ENCODE data around the gene MMEL1. TPM values are rescaled to one million over a fixed set of nuclear protein-coding genes. Genes with fewer than 3 reads are reported as not detected.
A peak's percentile ranks its signal among the peaks of the same experiment; 100 is the strongest.
"Not testable (repeated sequence)": the region's sequence is repeated elsewhere in the genome, so short reads cannot be mapped to it uniquely, and the experiment has no call there.

The MMEL1 gene
- total RNA-seq, 2 donors from 2014 or later = 0.47 to 0.68 TPM

DNA sequence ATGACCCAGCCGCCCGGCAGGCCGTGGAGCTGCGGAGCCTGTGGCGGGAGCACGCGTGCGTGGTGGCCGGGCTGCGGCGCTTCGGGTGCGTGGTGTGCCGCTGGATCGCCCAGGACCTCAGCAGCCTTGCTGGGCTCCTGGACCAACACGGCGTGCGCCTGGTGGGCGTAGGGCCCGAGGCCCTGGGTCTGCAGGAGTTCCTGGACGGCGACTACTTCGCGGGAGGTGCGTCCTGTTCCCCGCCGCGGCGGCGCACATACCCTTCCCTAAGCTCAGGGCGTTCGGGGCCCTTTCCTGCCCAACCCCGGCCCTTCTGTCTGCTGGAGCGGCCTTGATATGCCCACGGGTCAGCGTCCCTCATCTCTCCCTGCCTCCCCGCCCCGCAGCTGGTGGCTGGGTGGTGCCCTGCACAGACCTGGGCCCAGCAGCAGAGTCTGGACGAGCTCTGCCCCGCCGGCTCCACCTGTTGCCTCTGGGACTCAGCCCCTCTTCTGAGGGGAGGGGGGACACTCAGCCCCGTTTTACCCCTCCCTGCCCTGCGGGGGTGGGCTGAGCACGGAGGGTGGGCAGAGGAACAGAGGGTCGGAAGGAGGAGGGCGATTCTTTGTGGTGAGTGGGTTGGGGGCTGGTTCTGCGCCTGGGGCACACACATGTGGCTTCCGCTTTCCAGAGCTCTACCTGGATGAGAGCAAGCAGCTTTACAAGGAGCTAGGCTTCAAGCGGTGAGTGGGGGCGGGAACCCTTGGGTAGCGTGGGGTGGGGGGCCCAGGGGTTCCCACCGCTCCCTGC lies 45.6 kb downstream of the MMEL1 start:
- intact Hi-C loops (cut with DNase I) = loop anchor here in 1 of 2 donors (5.0 kb wide), 1 partner anchor 50 kb away; no protein-coding TSS in a partner anchor
- ATAC-seq = peak in 1 of 2 donors; percentile 0
- DNase-seq = no peak

GRCh38 chr1:2586154-2587070 lies 46.4 kb downstream of the MMEL1 start, which contains the start of gene PRXL2B:
TSS of gene PRXL2B (plus strand) at chr1:2586777. CDS start at chr1:2586886, 109 bp downstream.
- intact Hi-C loops (cut with DNase I) = loop anchor here in 1 of 2 donors (5.0 kb wide), 1 partner anchor 51 kb away; no protein-coding TSS in a partner anchor
- ATAC-seq (peak; percentile 93), DNase-seq (peak; percentile 99)

DNA sequence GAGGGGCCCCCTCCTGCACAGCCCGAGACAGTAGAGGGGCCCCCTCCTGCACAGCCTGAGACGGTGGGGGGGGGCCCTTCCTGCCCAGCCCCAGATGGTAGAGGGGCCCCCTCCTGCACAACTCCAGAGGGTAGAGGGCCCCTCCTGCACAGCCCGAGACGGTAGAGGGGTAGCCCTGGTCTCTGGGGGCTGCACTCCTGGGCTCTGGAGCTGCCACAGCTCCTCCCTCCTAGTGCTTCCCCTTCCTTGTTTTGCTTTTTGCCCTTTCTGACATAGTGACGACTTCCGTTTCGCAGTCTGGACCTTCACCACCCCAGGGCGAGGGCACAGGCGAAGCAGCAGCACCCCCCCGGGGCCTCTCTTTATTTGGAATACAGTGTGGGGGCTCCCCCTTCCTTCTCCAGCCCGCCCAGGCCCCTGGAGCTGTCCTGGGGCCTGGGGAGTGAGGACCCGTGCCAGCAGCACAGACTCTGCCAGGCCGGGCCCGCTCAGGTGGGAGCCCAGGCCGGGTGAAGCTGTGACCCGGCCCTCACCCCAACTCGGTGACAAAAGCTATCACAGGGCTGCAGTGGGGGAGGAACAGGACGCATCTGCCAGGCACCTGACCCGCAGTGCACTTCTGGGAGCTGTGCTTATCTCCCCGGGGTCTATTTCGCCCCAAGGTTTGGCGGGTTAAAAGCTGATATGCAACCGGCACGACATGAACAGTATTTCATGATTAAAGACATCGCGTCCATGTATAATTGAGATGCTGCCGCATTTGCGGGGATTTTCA lies 47.3 kb downstream of the MMEL1 start:
- intact Hi-C loops (cut with DNase I) = loop anchor here in 1 of 2 donors (5.0 kb wide), 1 partner anchor 52 kb away; no protein-coding TSS in a partner anchor
- ATAC-seq (peak; percentile 45 to 46), DNase-seq (peak; percentile 75)

- intact Hi-C loops (cut with DNase I) = loop anchor here in 1 of 2 donors (5.0 kb wide), 1 partner anchor 52 kb away; no protein-coding TSS in a partner anchor
- peak; percentile 18 for DNase-seq
- ATAC-seq = no peak
These were observed 48.0 kb downstream of the MMEL1 start for GRCh38 chr1:2584686-2585317.

DNA sequence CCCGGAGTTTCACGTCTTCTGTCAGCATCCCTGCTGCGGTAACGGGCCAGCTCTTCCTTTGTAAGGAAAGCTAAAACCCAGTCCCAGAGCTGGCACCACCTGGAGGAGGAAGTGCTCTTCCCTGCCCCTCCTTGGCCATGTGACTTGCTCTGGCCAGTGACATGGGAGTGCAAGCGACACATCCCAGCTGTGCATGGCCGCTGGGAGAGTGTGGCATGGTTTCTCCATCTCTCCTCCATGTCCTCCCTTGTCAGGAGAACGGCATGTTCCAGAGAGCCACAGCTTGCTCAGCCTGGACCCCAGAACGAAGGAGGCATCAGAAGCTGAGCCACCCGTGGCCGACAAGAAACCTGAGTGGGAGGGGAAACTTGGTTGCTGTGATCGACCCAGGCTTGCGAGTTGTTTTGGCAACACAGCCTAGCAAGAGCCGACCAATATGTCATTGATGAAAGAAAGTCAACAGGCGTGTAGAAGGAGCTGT lies 48.9 kb downstream of the MMEL1 start:
- no peak for ATAC-seq
- intact Hi-C loops (cut with DNase I) = no loop called here
- DNase-seq = peak; percentile 12

DNA sequence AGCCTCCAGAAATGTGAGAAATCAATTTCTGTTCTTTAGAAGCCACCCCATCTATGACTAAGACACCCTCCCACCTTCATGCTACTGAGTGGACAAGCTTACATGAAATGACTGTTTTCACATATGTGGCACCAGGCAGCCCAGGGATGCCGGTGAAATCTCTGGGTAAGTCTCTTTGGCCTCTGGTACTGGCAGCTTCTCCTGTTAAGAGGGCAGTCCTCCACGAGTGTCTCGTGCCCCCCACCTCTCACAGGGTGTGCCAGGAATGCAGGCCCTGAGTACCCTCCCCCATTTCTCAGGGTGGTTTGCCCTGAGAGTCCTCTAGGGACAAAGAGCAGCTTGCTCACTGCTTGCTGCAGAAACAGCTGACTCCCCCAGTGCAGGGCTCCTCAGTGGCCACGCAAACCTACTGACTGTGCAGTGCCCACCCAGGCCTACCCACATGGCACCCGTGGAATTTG lies 49.5 kb downstream of the MMEL1 start:
- peak; percentile 7 for DNase-seq
- intact Hi-C loops (cut with DNase I) = no loop called here

GRCh38 chr1:2582391-2582790 lies 50.4 kb downstream of the MMEL1 start:
- ATAC-seq (no peak), DNase-seq (no peak)
- intact Hi-C loops (cut with DNase I) = no loop called here

More for the DNA sequence above, 49.5 kb downstream of the MMEL1 start:
- ATAC-seq = no peak

GRCh38 chr1:2580691-2581090 lies 52.1 kb downstream of the MMEL1 start:
- no peak for ATAC-seq
- intact Hi-C loops (cut with DNase I) = no loop called here
- peak; percentile 12 for DNase-seq

- no peak for ATAC-seq
- intact Hi-C loops (cut with DNase I) = no loop called here
These were observed 54.1 kb downstream of the MMEL1 start for GRCh38 chr1:2578758-2579118.

GRCh38 chr1:2577565-2578075 lies 55.2 kb downstream of the MMEL1 start:
- intact Hi-C loops (cut with DNase I) = not testable (repeated sequence)
- DNase-seq (peak; percentile 22), ATAC-seq (peak in 1 of 2 donors; percentile 9)

More at GRCh38 chr1:2578758-2579118, 54.1 kb downstream of the MMEL1 start:
- DNase-seq = no peak

DNA sequence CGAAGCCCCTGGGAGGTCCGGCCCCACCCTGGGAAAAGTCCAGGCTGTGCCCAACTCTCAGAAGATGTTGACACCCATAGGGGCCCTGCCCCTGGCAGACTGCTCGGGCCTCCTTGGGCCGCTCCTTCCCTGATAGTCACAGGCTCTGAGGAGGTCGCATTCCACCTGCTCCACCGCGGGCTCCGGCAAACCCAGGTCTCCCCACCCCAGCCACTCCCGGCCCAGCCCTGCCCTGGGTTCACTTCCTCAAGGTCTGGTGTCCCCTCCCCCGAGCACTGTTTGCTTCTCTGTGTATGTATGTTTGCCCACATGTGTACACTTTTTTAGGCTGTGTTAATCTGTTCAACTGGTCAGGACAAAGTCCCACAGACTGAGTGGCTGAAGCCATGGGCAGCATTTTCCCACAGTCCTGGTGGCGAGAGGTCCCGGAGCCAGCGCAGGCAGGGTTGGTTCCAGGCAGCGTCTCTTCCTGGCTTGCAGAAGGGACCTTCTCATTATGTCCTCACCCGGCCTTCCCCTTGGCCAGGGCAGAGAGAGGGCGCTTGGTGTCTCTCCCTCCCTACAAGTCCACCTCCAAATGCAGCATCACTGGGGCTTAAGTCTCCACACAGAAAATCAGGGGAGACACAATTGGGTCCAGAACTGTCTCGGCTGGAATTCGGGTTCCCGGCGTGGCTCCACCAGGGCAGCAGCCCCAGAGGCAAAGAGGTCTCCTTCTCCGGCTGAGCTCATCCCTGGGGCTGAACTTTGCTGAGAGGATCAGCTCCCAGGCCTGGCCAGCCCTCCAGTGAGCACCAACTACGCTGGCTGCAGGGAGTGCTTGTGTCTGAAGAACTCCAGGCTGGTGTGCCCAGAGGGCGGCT lies 56.8 kb downstream of the MMEL1 start:
- ATAC-seq (no peak), DNase-seq (no peak)
- intact Hi-C loops (cut with DNase I) = no loop called here

DNA sequence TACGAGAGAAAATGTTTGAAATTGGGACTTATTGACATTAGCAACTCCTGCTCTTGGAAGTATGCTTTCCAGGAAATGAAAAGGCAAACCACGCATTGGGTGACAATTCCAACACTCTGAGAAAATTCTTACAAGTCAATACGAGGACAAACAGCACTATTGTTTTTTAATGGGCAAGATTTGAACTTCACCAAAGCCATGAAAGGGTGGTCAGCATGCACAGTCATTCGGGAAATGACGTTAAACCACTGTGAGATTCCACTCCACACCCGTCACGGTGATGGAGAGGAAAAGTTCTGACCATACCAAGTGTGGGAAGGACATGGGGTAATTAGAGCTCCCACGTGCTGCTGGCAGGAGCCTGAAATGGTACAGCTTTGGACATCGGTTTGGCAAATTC lies 58.5 kb downstream of the MMEL1 start:
- ATAC-seq (no peak), DNase-seq (no peak)
- intact Hi-C loops (cut with DNase I) = no loop called here

- ATAC-seq (no peak), DNase-seq (no peak)
- intact Hi-C loops (cut with DNase I) = no loop called here
These were observed 59.4 kb downstream of the MMEL1 start for GRCh38 chr1:2573250-2573920.

GRCh38 chr1:2571348-2571747 lies 61.5 kb downstream of the MMEL1 start:
- no peak for DNase-seq
- intact Hi-C loops (cut with DNase I) = no loop called here
- no peak for ATAC-seq

GRCh38 chr1:2570332-2570731 lies 62.5 kb downstream of the MMEL1 start:
- DNase-seq (no peak), ATAC-seq (no peak)
- intact Hi-C loops (cut with DNase I) = no loop called here

DNA sequence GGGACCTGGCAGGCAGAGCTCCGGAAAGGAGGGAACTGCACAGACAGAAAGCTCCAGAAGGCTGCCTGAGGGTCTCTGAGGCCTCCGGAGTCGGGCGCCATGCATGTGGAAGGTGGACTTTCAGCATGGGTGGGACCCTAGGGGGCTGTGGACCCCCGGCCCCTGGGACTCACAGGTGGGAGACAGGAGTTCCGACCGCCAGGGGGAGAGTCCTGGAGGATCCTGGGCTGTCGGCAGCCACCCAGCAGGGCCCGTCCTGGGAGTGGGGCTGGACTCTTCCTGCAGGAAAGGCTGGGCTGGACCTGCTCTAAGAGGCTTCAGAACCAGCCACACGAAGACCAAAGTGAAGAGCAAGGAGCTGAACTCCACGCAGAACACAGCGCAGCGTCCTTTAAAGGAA lies 63.1 kb downstream of the MMEL1 start:
- intact Hi-C loops (cut with DNase I); ATAC-seq; DNase-seq: not testable (repeated sequence)

GRCh38 chr1:2569060-2569459 lies 63.8 kb downstream of the MMEL1 start:
- no peak for DNase-seq
- no peak for ATAC-seq
- intact Hi-C loops (cut with DNase I) = no loop called here

Data from left cardiac atrium (tissue), 4 donors.